ENCODE measurements around the gene APOE. TPM values are rescaled to one million over a fixed set of nuclear protein-coding genes. Genes with fewer than 3 reads are reported as not detected.
"Not testable (repeated sequence)": the region's sequence is repeated elsewhere in the genome, so short reads cannot be mapped to it uniquely, and the experiment has no call there.

The APOE gene
- total RNA-seq, result 10 to 100 TPM in 3 of 4 donors, 1 to 10 TPM in 1; 9.1 to 92.5 (median 33.6) TPM

- intact Hi-C loops (cut with DNase I; ENCODE audit: low total_unique reads), result loop anchor here (5.0 kb wide), 1 partner anchor 47 kb away; no protein-coding TSS in a partner anchor
- TF ChIP-seq POLR2A (IDR thresholded peaks at IDR 0.05), result no peak
- TF ChIP-seq, protein P1, sequence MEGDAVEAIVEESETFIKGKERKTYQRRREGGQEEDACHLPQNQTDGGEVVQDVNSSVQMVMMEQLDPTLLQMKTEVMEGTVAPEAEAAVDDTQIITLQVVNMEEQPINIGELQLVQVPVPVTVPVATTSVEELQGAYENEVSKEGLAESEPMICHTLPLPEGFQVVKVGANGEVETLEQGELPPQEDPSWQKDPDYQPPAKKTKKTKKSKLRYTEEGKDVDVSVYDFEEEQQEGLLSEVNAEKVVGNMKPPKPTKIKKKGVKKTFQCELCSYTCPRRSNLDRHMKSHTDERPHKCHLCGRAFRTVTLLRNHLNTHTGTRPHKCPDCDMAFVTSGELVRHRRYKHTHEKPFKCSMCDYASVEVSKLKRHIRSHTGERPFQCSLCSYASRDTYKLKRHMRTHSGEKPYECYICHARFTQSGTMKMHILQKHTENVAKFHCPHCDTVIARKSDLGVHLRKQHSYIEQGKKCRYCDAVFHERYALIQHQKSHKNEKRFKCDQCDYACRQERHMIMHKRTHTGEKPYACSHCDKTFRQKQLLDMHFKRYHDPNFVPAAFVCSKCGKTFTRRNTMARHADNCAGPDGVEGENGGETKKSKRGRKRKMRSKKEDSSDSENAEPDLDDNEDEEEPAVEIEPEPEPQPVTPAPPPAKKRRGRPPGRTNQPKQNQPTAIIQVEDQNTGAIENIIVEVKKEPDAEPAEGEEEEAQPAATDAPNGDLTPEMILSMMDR (IDR thresholded peaks at IDR 0.05), result no peak
- Histone ChIP-seq H3K4me3 (peak within 1 kb of the TSS in 1 of 2 donors; percentile 11), H3K27ac (peak within 1 kb of the TSS in 1 of 2 donors; percentile 7), H3K4me1 (no peaks in the 10 kb centered on the region), H3K27me3 (peaks cover 0 to 5% of the 10 kb centered on the region in 2 donors), H3K9me3 (no peaks in the 10 kb centered on the region), H3K36me3 (no peaks in the 10 kb centered on the region)
- no peak for DNase-seq
Observed at GRCh38 chr19:44905437-44906160, at the start of gene APOE. APOE (plus strand) TSS chr19:44905796; CDS start chr19:44906625, 829 bp downstream.

DNA sequence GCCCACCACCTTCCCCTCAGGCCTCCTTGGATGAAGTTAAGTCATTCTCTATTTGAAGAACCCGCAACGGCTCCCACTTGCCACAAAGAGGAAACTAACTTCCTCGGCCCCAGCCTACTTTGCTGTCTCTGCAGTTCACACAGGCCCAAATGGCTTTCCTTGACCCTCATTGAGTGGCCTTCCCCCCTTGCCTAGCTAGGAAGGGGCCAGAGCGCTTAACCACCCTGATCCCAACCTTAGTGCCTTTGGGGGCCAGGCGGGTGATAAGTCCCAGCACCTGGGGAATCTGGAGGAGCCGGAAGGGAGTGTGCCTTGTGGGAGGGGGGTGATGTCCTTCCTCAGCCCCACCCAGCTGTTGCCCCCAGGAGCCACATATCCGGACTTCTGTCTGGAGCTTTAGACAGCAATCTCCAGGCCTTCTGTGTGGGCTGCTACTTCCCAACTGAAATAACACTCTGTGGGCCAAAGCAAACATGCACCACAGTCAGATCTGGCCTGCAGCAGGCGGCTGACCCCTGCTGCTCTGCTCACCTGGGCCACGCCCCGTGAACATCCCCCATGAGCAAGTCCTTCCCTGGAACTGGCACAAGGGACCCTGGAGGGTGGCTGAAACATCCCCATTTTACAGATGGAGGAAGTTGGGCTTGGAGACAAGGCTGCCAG is 49.0 kb upstream of the APOE start:
- intact Hi-C loops (cut with DNase I; ENCODE audit: low total_unique reads), result no loop called here
- Histone ChIP-seq H3K27ac (peak overlapping the region in 1 of 2 donors; percentile 10), H3K4me1 (no peaks in the 10 kb centered on the region), H3K4me3 (no peak overlapping the region), H3K27me3 (no peaks in the 10 kb centered on the region), H3K9me3 (no peaks in the 10 kb centered on the region), H3K36me3 (no peaks in the 10 kb centered on the region)
- TF ChIP-seq, protein P1 (IDR thresholded peaks at IDR 0.05), result no peak
- TF ChIP-seq POLR2A (IDR thresholded peaks at IDR 0.05), result no peak
- no peak for DNase-seq

- H3K36me3 ChIP-seq, result no peaks in the 10 kb centered on the region
- H3K4me3 ChIP-seq, result no peak overlapping the region
- TF ChIP-seq POLR2A (IDR thresholded peaks at IDR 0.05), result no peak
- TF ChIP-seq, protein P1 (IDR thresholded peaks at IDR 0.05), result no peak
- no peak overlapping the region for H3K27ac ChIP-seq
- no peaks in the 10 kb centered on the region for H3K4me1 ChIP-seq
- intact Hi-C loops (cut with DNase I; ENCODE audit: low total_unique reads), result no loop called here
- H3K9me3 ChIP-seq, result no peaks in the 10 kb centered on the region
- no peaks in the 10 kb centered on the region for H3K27me3 ChIP-seq
- no peak for DNase-seq
Observed at GRCh38 chr19:44857837-44858236, 47.8 kb upstream of the APOE start.

DNA sequence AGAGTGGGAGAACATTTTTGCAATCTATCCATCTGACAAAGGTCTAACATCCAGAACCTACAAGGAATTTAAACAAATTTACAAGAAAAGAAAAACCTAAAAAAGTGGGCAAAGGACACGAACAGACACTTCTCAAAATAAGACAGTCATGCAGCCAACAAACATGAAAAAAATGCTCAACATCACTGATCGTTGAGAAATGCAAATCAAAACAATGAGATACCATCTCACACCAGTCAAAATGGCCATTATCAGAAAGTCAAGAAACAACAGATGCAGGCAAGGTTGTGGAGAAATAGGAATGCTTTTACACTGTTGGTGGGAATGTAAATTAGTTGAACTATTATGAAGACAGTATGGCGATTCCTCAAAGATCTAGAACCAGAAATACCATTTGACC is 44.0 kb upstream of the APOE start:
- H3K4me1 ChIP-seq; H3K4me3 ChIP-seq; H3K9me3 ChIP-seq; H3K36me3 ChIP-seq; DNase-seq; H3K27me3 ChIP-seq; intact Hi-C loops (cut with DNase I; ENCODE audit: low total_unique reads); H3K27ac ChIP-seq: not testable (repeated sequence)

DNA sequence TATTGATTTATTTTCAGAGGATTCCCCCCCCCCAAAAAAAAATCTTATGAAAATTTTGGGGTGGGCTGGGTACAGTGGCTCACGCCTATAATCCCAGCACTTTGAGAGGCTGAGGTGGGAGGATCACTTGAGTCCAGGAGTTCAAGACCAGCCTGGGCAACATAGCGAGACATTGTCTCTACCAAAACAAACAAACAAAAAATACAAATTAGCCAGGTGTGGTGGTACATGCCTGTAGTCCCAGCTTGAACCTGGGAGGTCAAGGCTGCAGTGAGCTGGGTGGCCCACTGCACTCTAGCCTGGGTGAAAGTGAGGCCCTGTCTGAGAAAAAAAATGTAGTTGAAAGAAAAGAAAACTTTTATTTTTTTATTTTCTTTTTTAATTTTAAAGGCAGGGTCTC is 41.6 kb upstream of the APOE start:
- DNase-seq, result no peak
- no peaks in the 10 kb centered on the region for H3K4me1 ChIP-seq
- H3K36me3 ChIP-seq, result no peaks in the 10 kb centered on the region
- TF ChIP-seq POLR2A (IDR thresholded peaks at IDR 0.05), result no peak
- TF ChIP-seq, protein P1 (IDR thresholded peaks at IDR 0.05), result no peak
- H3K27ac ChIP-seq, result no peak overlapping the region
- no peaks in the 10 kb centered on the region for H3K27me3 ChIP-seq
- H3K4me3 ChIP-seq, result no peak overlapping the region
- intact Hi-C loops (cut with DNase I; ENCODE audit: low total_unique reads), result no loop called here
- H3K9me3 ChIP-seq, result no peaks in the 10 kb centered on the region

Data from uterus (tissue), 4 donors.